Ishikawa (cell line): Measurements from ENCODE around the gene CNTNAP2.

Experiments used
- CEBPB ChIP-seq: IDR thresholded peaks from 2 replicates; pipeline ENCODE4 v1.6.1; 2012
- CREB1 ChIP-seq: IDR thresholded peaks from 2 replicates; pipeline ENCODE4 v1.6.1; 2012; ENCODE audit warnings: low read depth
- EGR1 ChIP-seq: IDR thresholded peaks from 2 replicates; pipeline ENCODE4 v1.6.1; 2012
- EP300 ChIP-seq: IDR thresholded peaks from 2 replicates; pipeline ENCODE4 v1.6.1; 2012; ENCODE audit warnings: borderline replicate concordance
- FOXM1 ChIP-seq: IDR thresholded peaks from 2 replicates; pipeline ENCODE4 v1.6.1; 2012; ENCODE audit warnings: low read depth, borderline replicate concordance
- MAX ChIP-seq: IDR thresholded peaks from 2 replicates; pipeline ENCODE4 v1.6.1; 2012
- NFIC ChIP-seq: IDR thresholded peaks from 2 replicates; pipeline ENCODE4 v1.6.1; 2012
- RAD21 ChIP-seq: IDR thresholded peaks from 2 replicates; pipeline ENCODE4 v1.6.1; 2012; ENCODE audit warnings: low read depth
- REST ChIP-seq: IDR thresholded peaks from 2 replicates; pipeline ENCODE4 v1.6.1; 2012; ENCODE audit warnings: low read depth, mild to moderate bottlenecking
- TAF1 ChIP-seq: IDR thresholded peaks from 2 replicates; pipeline ENCODE4 v1.6.1; 2012; ENCODE audit warnings: low read depth, mild to moderate bottlenecking
- TCF12 ChIP-seq: IDR thresholded peaks from 2 replicates; pipeline ENCODE4 v1.6.1; 2012; ENCODE audit warnings: low read depth
- TEAD4 ChIP-seq: IDR thresholded peaks from 2 replicates; pipeline ENCODE4 v1.6.1; 2012
- USF1 ChIP-seq: IDR thresholded peaks from 2 replicates; pipeline ENCODE4 v1.6.1; 2012
- YY1 ChIP-seq: IDR thresholded peaks from 2 replicates; pipeline ENCODE4 v1.6.1; 2012; ENCODE audit warnings: low read depth
- ZBTB7A ChIP-seq: IDR thresholded peaks from 2 replicates; pipeline ENCODE4 v1.6.1; 2012; ENCODE audit warnings: low read depth

The CNTNAP2 gene

GRCh38 chr7:148275359-148275890, 2158.8 kb downstream of the CNTNAP2 start:
- no peak for TF ChIP-seq REST
- no peak for TF ChIP-seq CREB1
- TF ChIP-seq TCF12 = no peak
- no peak for TF ChIP-seq USF1
- TF ChIP-seq MAX = no peak
- TF ChIP-seq CEBPB = no peak
- no peak for TF ChIP-seq EGR1
- TF ChIP-seq TEAD4 = no peak
- TF ChIP-seq NFIC = no peak
- no peak for TF ChIP-seq RAD21
- TF ChIP-seq TAF1 = no peak
- no peak for TF ChIP-seq ZBTB7A

GRCh38 chr7:148276314-148277041, 2159.9 kb downstream of the CNTNAP2 start:
- TF ChIP-seq USF1 = no peak
- no peak for TF ChIP-seq RAD21
- TF ChIP-seq CREB1 = no peak
- no peak for TF ChIP-seq TCF12
- no peak for TF ChIP-seq EP300
- TF ChIP-seq MAX = no peak
- TF ChIP-seq ZBTB7A = no peak
- TF ChIP-seq FOXM1 = no peak
- TF ChIP-seq CEBPB = no peak
- TF ChIP-seq TAF1 = no peak
- TF ChIP-seq NFIC = no peak
- TF ChIP-seq REST = no peak

- TF ChIP-seq CEBPB (no peak), RAD21 (no peak), CREB1 (no peak), USF1 (no peak), EGR1 (no peak), REST (no peak), TAF1 (no peak), NFIC (no peak), MAX (no peak), YY1 (no peak), FOXM1 (no peak), TCF12 (no peak), TEAD4 (no peak)
These were observed 2160.6 kb downstream of the CNTNAP2 start for GRCh38 chr7:148277042-148277660.
